Ectodermal cell (in vitro differentiated cells): Measurements from ENCODE around the gene GRAMD4.
A peak's percentile ranks its signal among the peaks of the same experiment; 100 is the strongest.
"Not testable (repeated sequence)": the region's sequence is repeated elsewhere in the genome, so short reads cannot be mapped to it uniquely, and the experiment has no call there.

Experiments used
- H3K27ac ChIP-seq: 2 replicates; pipeline ENCODE4 v1.7.0; 2013; ENCODE audit warnings: mild to moderate bottlenecking, low read depth, low read length; ENCODE audit not compliant: insufficient read depth, poor library complexity, severe bottlenecking
- H3K27me3 ChIP-seq: 2 replicates; pipeline ENCODE4 v1.7.0; 2013; ENCODE audit warnings: mild to moderate bottlenecking, low read length; ENCODE audit not compliant: insufficient read depth, control insufficient read depth, poor library complexity, severe bottlenecking
- H3K36me3 ChIP-seq: one replicate; pipeline ENCODE4 v1.7.0; 2013; ENCODE audit warnings: low read length; ENCODE audit not compliant: control insufficient read depth, insufficient read depth
- H3K4me1 ChIP-seq: one replicate; pipeline ENCODE4 v1.7.0; 2013; ENCODE audit warnings: low read length; ENCODE audit not compliant: control insufficient read depth, insufficient read depth
- H3K4me3 ChIP-seq: 2 replicates; pipeline ENCODE4 v1.7.0; 2013; ENCODE audit warnings: low read depth, low read length, control low read depth; ENCODE audit not compliant: insufficient read depth
- H3K9me3 ChIP-seq: 2 replicates; pipeline ENCODE4 v1.7.0; 2013; ENCODE audit warnings: mild to moderate bottlenecking, low read length, moderate library complexity; ENCODE audit not compliant: control insufficient read depth
- WGBS, 2 experiments: methylation state at CpG; one replicate each; pipeline ENCODE4 v1.1.7; 2013; ENCODE audit warnings: missing lambda C conversion rate in 2 of 2; 5-methylcytosine and 5-hydroxymethylcytosine counted together

Gene GRAMD4

DNA sequence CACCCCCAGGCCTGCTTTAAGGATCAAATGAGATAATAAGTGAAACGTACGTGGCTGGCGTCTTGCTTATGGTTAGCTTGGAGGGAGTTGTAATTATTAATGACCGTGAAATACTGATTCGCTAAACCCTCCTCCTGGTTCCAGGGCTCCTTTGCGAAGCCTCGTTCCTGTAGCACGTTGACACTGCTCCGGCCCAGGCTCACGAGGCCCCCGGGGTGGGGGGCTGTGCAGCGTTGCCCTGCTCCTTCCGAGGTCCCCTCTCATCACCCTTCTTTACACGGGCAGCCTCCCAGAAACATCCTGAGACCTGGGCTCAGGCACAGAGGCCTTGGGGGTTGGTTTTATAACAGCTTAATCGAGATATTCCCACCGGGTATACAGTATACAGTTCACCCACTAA lies 9.1 kb downstream of the GRAMD4 start:
- 94% methylated on average over 16 of the region's 16 CpGs for WGBS, 2 experiments
- no peaks in the 10 kb centered on the region for H3K9me3 ChIP-seq
- H3K4me3 ChIP-seq, result no peak overlapping the region
- no peaks in the 10 kb centered on the region for H3K27me3 ChIP-seq
- H3K27ac ChIP-seq, result no peak overlapping the region
- no peaks in the 10 kb centered on the region for H3K4me1 ChIP-seq
- no peaks in the 10 kb centered on the region for H3K36me3 ChIP-seq

DNA sequence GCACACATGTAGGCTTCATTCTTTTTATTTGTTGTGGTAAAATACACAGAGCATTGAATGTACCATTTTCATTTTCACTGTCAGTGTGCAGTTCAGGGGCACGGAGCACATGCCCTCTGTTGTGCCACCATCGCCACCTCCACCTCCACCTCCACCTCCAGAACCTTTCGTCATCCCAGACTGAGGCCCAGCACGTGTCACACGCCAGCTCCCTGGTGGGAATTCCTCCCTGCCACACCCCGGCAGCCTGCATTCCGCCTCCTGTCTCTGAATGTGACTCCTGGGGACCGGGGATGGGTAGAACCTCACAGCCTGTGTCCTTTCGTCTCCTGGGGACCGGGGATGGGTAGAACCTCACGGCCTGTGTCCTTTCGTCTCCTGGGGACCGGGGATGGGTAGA lies 10.9 kb downstream of the GRAMD4 start:
- H3K27ac ChIP-seq, result no peak overlapping the region
- H3K4me1 ChIP-seq, result peaks cover 11% of the 10 kb centered on the region
- no peaks in the 10 kb centered on the region for H3K36me3 ChIP-seq
- H3K4me3 ChIP-seq, result no peak overlapping the region
- H3K27me3 ChIP-seq, result no peaks in the 10 kb centered on the region
- WGBS, 2 experiments, result 89 to 96% methylated on average over 10 of the region's 13 CpGs
- no peaks in the 10 kb centered on the region for H3K9me3 ChIP-seq

DNA sequence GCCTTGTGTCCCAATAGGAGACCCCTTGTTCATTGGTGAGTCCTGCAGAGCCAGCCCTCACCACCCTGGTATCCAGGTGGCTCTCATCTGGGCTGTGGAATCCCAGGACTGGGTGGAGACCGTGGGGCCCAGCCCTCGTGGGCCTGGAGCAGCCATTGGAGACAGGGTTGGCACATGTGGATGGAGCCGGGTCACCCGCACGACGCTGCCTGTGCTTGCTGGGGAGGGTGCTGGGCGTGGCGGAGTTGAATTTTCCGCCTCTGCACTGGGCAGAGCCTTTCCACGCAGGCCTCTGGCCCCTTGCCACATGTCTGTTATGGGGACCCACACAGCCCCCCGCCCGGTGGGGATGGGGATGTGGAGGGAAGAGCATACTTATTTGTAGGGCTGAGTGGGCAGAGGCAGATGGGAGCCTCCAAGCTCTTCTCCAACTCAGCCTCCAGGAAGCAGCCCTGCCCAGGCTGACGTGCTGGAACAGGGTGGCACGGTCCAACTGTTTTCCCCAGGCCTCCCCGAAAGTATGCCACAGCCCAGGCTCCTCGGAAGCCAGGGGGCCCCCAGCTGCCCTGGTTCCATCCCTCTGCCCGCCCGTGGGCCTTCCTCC lies 12.6 kb downstream of the GRAMD4 start:
- H3K27me3 ChIP-seq, result no peaks in the 10 kb centered on the region
- WGBS, 2 experiments, result 94 to 95% methylated on average over 18 of the region's 18 CpGs

DNA sequence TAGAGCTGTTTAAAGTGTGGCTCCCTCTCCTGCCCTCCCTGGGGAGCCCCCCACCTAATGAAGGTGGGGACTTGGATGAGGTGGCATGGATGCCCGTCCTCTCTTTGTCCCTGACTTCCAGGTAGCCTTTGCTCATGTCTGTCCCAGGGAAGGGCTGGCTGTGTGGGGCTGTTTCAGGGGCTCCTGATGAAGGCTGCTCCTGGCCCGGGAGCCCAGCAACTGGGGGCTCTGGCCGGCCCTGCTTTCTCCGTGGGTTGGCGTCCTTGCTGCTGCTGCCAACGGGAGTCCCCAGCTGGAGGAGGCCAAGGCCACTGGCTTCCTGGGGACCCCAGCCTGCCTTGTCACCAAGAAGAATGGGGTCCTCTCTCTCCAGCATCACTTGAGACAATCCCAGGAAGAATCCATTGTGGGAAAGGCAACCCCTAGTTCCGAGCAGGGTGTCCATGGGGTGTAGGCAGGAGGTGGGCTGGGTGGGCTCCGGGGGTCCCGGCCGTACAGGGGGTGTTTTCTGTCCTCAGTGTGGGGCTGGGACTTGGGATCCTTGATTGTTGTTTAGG lies 13.2 kb downstream of the GRAMD4 start:
- H3K27me3 ChIP-seq, result no peaks in the 10 kb centered on the region
- no peaks in the 10 kb centered on the region for H3K36me3 ChIP-seq
- H3K4me3 ChIP-seq, result no peak overlapping the region
- H3K4me1 ChIP-seq, result peaks cover 18% of the 10 kb centered on the region
- H3K27ac ChIP-seq, result no peak overlapping the region
- H3K9me3 ChIP-seq, result no peaks in the 10 kb centered on the region
- 93 to 94% methylated on average over 10 of the region's 10 CpGs for WGBS, 2 experiments

More for the DNA sequence above, 12.6 kb downstream of the GRAMD4 start:
- Histone ChIP-seq H3K27ac (no peak overlapping the region), H3K36me3 (no peaks in the 10 kb centered on the region), H3K4me3 (no peak overlapping the region), H3K4me1 (peaks cover 18% of the 10 kb centered on the region), H3K9me3 (no peaks in the 10 kb centered on the region)

DNA sequence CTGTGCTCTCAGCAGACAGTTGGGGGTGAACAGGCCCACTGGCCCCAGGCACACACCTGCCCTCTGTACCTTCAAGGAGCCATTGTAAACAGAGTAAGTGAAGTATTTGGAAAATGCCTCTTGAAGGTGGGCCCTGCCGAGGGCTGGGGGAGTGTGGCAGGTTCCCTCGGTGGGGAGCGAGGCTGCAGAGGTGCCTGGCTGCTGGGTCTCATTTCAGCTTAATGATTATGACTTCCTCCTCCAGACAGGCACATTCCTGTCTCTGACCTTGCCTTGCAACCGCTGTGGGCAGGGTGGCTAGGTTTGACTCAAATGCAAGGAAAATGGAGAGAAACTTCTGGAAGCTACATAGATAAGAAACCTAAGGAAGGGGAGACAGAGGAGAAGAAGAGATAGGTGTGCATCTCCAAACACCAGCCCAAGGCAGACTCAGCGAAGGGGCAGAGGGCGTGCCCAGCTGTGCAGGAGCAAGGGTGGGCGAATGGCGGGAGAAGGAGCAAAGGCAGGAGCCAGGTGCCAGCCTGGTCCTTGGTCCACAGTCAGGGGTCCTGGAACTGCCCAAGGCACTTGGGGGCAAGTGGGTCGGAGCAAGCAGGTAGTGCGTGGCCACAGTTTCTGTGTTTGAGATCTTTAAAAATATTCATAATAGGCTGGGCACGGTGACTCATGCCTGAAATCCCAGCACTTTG lies 14.0 kb downstream of the GRAMD4 start:
- WGBS, 2 experiments, result 95% methylated on average over 11 of the region's 11 CpGs
- Histone ChIP-seq H3K9me3 (no peaks in the 10 kb centered on the region), H3K36me3 (no peaks in the 10 kb centered on the region), H3K27ac (no peak overlapping the region), H3K4me3 (no peak overlapping the region), H3K4me1 (peaks cover 18% of the 10 kb centered on the region), H3K27me3 (no peaks in the 10 kb centered on the region)

DNA sequence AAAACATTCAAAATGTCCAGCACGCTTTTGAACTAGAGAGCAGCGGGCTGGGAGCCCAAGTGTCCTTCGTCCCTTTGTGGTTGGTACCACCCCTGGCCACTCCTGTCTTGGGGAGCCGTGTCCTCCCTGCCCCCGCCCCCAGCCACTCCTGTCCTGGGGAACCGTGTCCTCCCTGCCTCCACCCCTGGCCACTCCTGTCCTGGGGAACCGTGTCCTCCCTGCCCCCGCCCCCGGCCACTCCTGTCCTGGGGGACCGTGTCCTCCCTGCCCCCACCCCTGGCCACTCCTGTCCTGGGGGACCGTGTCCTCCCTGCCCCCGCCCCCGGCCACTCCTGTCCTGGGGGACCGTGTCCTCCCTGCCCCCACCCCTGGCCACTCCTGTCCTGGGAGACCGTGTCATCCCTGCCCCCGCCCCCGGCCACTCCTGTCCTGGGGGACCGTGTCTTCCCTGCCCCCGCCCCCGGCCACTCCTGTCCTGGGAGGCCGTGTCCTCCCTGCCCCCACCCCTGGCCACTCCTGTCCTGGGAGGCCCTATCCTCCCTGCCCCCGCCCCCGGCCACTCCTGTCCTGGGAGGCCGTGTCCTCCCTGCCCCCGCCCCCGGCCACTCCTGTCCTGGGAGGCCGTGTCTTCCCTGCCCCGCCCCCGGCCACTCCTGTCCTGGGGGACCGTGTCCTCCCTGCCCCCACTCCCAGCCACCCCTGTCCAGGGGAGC lies 14.9 kb downstream of the GRAMD4 start:
- not testable (repeated sequence) for H3K27ac ChIP-seq, H3K4me3 ChIP-seq, H3K27me3 ChIP-seq, H3K36me3 ChIP-seq, H3K9me3 ChIP-seq
- WGBS, 2 experiments, result 62 to 66% methylated on average over 16 to 18 of the region's 30 CpGs
- peaks cover 22% of the 10 kb centered on the region for H3K4me1 ChIP-seq

DNA sequence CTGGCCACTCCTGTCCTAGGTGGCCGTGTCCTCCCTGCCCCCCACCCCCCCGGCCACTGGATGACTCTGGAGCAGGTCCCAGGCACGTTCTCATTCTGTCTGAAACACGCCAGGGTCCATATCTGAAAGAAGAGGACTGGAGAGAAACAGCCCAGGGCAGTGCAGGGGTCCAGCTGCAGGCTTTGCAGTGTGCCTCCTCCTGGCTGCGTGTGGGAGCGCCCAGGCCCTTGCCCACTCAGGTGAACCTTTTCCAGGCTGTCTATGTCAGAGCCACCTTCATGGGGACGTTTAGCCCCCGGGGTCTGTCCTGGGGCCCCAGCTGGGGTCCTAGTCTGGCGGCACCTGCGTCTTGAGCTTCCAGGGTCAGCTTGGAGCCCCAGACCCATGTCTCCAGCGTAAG lies 15.6 kb downstream of the GRAMD4 start:
- Histone ChIP-seq H3K27me3 (no peaks in the 10 kb centered on the region), H3K4me3 (no peak overlapping the region), H3K27ac (no peak overlapping the region), H3K9me3 (no peaks in the 10 kb centered on the region), H3K4me1 (peaks cover 26% of the 10 kb centered on the region), H3K36me3 (no peaks in the 10 kb centered on the region)
- WGBS, 2 experiments, result 85 to 86% methylated on average over 11 of the region's 11 CpGs

DNA sequence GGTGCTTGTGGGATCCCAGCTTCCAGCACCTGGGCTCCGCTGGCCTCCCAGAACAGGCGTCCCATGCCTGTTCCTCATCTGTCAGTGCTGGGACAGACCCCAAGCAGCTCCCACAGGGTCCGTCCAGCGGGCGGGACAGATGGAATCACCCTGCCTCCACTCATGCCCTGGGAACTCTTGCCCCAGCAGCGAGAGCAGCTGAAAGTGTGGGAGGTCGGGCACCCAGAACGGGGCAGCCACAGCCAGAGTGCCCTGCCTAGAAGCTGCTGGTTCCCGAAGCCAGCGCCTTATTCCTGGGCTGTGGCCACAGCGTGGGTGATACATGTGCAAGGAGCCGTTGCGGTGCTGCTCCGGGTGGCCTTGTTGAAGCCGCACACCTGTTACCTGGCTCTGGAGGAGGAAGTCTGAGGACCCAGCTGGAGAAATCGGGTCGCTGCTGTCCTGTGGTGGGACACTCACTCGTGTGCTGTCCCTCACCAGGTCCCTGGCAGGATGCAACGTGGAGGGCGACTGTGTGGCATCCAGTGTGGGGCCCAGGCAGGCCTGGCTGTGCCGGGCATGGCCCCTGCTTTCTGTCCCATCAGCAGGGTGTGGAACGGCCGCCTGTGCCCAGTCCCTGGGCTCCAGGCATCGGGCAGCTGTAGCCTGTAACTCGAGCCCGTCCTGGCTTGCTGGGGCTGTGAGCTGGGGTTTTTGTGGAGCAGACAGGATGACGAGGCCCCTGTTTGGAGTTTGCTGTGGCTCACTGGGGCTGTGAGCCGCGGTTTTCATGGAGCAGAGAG lies 16.2 kb downstream of the GRAMD4 start:
- Histone ChIP-seq H3K9me3 (no peaks in the 10 kb centered on the region), H3K4me1 (peaks cover 26% of the 10 kb centered on the region), H3K27me3 (no peaks in the 10 kb centered on the region), H3K4me3 (no peak overlapping the region), H3K36me3 (no peaks in the 10 kb centered on the region), H3K27ac (peak overlapping the region; percentile 30)
- WGBS, 2 experiments, result 83% methylated on average over 29 of the region's 29 CpGs

DNA sequence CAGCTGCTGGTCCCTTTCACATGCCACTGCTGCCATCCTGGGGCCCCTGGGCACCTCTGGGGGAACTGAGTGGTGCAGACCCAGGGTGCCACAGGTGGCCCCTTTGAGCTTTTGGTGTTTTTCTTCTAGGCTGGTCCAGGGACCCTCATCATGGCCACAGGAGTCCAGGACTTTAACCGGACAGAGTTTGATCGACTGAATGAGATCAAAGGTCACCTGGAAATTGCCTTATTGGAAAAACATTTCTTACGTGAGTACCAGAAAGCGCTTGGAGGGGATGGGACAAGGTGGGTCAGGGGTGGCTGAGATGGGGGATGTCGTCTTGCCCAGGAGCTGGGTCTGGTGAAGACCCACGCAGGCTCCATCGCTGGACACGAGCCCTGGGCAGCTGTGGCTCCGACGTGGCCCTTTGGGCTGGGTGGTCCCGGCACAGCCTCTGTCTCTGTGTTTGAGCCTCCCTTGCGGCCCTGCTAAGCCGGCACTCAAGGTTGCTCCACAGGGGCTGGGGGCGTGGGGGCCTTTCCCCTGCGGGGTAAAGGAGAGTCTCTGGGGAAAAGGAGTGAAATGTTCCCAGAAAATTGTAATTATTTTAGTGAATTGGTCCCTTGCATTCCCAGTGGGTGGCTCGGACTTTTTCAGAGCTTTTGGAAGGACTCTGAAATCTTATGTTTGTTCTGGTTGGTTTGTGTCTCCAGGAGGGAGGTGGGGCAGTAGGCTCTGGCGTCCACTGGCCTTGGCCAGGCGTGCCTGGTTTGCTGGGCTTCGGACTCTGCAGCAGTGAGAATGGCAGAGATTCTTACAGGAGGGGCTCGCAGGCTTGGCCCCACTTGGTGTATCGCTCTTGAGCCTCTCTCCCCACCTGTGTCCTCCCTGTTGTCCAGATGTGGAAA lies 17.8 kb downstream of the GRAMD4 start:
- H3K36me3 ChIP-seq, result no peaks in the 10 kb centered on the region
- no peaks in the 10 kb centered on the region for H3K9me3 ChIP-seq
- H3K4me1 ChIP-seq, result peaks cover 26% of the 10 kb centered on the region
- H3K27ac ChIP-seq, result no peak overlapping the region
- no peaks in the 10 kb centered on the region for H3K27me3 ChIP-seq
- WGBS, 2 experiments, result 95% methylated on average over 21 of the region's 21 CpGs
- H3K4me3 ChIP-seq, result no peak overlapping the region
